GM18502 (cell line): ENCODE results near the gene CADM4.
"Not testable (repeated sequence)": the region's sequence is repeated elsewhere in the genome, so short reads cannot be mapped to it uniquely, and the experiment has no call there.

Experiments used
- ATAC-seq: cut with Tn5 transposase; IDR thresholded peaks from one replicate; pipeline ENCODE4 v1.9.1; 2021; ENCODE audit warnings: mild to moderate bottlenecking; ENCODE audit not compliant: unreplicated experiment, poor library complexity

Gene CADM4

GRCh38 chr19:43639519-43640423, at the start of gene CADM4:
Gene CADM4, minus strand, starts transcription at chr19:43639850. Its CDS starts 60 bp downstream, at chr19:43639790.
- ATAC-seq: no peak

- no peak for ATAC-seq
These were observed 48.5 kb upstream of the CADM4 start for GRCh38 chr19:43688059-43688701.

GRCh38 chr19:43687660-43687997, 48.0 kb upstream of the CADM4 start:
- no peak for ATAC-seq

GRCh38 chr19:43684326-43684725, 44.7 kb upstream of the CADM4 start:
- ATAC-seq: no peak

GRCh38 chr19:43683905-43684304, 44.3 kb upstream of the CADM4 start:
- no peak for ATAC-seq

- ATAC-seq: no peak
These were observed 43.4 kb upstream of the CADM4 start for GRCh38 chr19:43682824-43683661.

GRCh38 chr19:43682269-43682668, 42.6 kb upstream of the CADM4 start:
- ATAC-seq: not testable (repeated sequence)

- no peak for ATAC-seq
These were observed 42.2 kb upstream of the CADM4 start for GRCh38 chr19:43681821-43682220.

GRCh38 chr19:43678512-43679261, 39.0 kb upstream of the CADM4 start:
- no peak for ATAC-seq

GRCh38 chr19:43675906-43676305, 36.3 kb upstream of the CADM4 start:
- ATAC-seq: no peak

GRCh38 chr19:43675269-43675879, 35.7 kb upstream of the CADM4 start:
- peak; percentile 57 for ATAC-seq

GRCh38 chr19:43674596-43674995, 34.9 kb upstream of the CADM4 start:
- no peak for ATAC-seq

- no peak for ATAC-seq
These were observed 34.5 kb upstream of the CADM4 start for GRCh38 chr19:43674183-43674582.

- no peak for ATAC-seq
These were observed 34.0 kb upstream of the CADM4 start for GRCh38 chr19:43673637-43674036.

- no peak for ATAC-seq
These were observed 32.5 kb upstream of the CADM4 start for GRCh38 chr19:43672061-43672679.

GRCh38 chr19:43668406-43669109, 28.9 kb upstream of the CADM4 start:
- peak; percentile 89 for ATAC-seq

GRCh38 chr19:43667876-43668405, 28.3 kb upstream of the CADM4 start:
- ATAC-seq: no peak

- no peak for ATAC-seq
These were observed 27.7 kb upstream of the CADM4 start for GRCh38 chr19:43667126-43667875.
